SIG-M5 treated with dmso at 0.1 percent for 504 hours (cell line): Measurements from ENCODE around the gene GLYATL3.

Experiments
- DNase-seq: peaks from one replicate; lab custom pipeline; 2025; ENCODE audit not compliant: unreplicated experiment; lab: John Stamatoyannopoulos, UW

GLYATL3 gene

DNA sequence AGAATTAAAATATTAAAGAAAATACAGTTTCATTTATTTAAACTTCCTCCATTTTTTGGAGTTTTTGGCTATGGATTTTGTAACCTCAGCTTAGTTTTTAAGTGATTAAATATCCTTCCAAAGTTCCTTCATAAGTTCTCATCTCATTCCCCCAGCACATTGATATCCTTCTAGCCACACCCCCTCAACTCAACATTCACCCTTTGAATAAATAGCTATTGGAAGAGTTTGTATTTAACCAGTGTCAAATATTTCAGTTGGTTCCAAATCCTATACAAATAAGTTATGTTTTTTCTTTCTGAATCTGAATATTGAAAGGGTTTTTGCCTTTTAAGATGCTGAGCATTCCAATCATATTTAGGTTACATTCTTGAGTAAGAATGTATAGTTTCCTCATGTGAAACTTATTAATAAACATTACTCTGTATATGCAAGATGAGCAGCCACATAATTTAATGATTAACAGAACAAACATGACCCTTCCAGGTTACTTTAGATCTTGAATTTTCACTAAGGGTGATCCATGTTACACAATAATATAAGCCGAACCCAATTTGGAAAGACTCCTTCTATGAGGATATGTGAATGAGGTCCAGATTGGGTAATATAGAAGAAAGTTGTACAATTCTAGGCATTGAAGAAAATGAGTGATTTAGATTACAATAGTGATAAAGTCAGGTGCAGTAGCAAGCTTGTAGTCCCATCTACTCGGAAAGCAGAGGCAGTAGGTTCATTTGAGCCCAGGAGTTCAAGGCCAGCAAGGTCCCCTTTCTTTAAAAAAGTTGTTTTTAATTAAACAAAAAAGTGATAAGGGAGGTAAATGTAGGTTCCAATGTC is 13.6 kb downstream of the GLYATL3 start:
- DNase-seq = no peak

DNA sequence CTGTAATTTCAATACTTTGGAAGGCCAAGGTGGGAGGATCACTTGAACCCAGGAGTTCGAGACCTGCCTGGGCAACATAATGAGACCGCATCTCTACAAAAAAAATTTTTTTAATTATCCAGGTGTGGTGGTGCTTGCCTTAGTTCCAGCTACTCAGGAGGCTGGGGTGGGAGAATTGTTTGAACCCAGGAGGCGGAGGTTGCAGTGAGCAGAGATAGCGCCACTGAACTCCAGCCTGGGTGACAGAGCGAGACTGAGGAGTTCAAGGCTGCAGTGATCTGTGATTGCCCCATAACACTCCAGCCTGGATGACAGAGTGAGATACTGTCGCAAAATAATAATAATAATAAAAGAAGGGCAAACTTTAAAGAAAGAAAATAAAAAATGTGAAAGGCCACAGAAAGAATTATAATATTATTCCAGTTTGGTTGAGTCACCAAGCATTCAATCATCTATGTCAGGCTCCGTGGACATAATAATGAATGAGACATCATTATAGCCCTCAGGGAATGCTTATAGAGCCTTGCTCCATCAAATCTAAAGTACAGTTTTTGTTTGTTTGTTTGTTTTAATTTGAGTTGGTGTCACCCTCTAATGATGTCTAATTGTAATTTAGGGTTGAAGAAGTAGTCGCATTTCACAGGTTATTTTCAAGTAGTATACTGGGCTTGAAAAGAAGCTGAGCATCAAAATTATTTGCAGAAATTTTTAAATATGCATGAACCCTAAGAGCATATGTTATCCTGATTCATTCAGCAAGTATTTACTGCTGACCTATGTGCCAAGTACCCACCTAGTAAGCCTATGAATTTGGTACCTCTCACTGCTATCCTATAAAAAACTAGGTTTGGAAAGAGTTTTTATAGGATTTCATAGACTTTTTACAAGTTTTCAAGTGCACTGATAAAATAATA is 15.1 kb downstream of the GLYATL3 start:
- no peak for DNase-seq

GRCh38 chr6:49515485-49516146 is 15.9 kb downstream of the GLYATL3 start:
- no peak for DNase-seq

DNA sequence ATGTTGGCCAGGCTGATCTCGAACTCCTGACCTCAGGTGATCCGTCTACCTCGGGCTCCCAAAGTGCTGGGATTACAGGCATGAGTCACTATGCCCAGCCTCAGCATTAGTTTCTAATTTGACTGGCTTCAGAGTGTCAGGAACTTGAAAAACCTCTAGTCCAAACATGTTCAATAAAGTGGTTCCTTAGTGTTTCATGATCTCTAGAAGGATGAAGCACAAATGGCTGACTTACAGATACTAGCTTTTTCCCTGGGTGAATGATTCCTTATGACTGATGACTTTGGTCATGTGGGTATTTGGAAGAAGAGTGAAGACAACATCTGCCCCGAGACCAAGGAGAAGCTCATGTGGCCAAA is 16.4 kb downstream of the GLYATL3 start:
- DNase-seq = no peak

GRCh38 chr6:49517919-49518318 is 18.2 kb downstream of the GLYATL3 start:
- DNase-seq = no peak

DNA sequence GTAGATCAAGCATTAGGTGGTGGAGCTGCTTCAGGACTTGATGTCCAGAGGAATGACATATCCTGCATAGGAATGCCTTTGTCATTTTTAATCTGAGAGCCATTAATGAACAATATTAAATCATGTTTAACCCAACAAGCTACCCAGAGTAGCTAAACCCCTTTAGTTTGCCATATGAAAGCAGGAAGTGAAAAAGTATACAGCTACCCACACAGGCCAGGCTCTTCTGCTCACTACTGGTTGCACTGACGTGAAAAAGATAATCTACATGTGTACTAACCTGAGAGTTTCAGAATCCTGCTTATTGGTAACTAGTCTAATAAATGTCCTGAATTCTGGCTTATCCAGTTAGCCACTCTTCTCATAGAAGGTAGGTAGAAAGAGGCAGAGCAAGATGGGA is 19.9 kb downstream of the GLYATL3 start:
- no peak for DNase-seq

DNA sequence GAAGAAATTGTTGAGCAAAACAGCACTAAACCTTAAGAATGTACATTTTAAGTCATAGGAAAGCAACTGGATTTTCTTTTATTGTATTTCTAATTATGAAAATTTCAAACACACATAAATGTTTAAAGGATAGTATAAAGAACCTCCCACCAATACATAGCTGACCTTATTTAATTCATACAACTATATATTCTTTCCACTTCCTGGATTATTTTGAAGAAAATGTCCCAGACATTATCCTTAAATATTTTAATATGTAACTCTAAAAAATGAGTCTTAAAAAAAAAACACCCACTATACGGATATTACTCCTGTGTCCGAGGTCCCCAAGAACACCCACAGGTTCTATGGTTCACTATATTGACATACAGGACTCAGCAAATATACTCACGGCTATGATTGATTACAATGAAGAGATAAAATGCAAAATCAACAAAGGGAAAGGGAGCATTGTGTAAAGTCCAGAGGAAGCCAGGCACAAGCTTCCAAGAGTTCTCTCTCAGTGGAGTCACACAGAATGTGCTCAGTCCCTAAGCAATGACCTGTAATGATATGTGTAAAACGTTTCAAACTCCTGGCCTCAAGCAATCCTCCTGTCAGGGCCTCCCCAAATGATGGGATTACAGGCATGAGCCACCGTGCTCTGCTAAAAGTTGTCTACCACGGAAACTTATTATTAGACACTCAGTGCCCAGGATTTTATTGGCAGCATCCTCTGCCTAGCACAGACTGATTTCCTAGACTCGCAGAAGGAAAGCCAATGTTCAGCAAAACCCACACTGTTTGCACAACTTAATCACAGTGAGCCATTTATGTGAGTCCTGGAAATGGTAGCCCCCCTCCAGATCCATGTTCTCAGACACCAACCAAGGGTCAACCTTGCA is 23.2 kb downstream of the GLYATL3 start:
- DNase-seq = no peak

DNA sequence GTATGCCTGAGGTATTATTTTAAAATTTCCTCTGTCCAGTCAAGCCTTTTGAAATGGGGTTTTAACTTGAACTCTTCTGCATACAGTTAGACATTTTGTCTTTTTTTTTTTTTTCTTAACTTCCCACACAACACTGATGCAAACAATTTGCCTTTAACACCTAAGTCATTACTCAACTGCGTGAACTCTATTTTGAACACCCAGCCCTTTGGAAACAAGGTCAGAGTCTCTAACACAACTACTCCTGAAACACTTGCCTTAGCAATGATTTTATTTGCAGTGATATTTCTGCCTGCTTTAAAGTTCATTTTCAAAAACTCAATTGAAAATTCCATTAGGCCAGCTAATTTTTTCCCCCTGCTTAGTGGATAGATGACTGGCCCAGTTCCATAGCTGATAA is 24.2 kb downstream of the GLYATL3 start:
- DNase-seq = no peak

GRCh38 chr6:49524541-49524940 is 24.8 kb downstream of the GLYATL3 start:
- DNase-seq = no peak

DNA sequence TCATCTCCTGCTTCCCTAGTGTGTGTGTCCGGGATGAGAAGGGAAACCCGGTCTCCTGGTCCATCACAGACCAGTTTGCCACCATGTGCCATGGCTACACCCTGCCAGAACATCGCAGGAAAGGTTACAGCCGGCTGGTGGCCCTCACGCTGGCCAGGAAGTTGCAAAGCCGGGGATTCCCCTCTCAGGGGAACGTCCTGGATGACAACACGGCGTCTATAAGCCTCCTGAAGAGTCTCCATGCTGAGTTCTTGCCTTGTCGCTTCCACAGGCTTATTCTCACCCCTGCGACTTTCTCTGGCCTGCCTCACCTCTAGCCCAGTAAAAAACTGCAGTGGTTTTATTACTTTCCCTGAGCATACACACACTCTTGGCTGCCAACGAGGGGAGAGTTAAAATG is 26.9 kb downstream of the GLYATL3 start:
- no peak for DNase-seq

- no peak for DNase-seq
These were observed 27.6 kb downstream of the GLYATL3 start for GRCh38 chr6:49527320-49527719.

GRCh38 chr6:49528571-49528970 is 28.8 kb downstream of the GLYATL3 start:
- no peak for DNase-seq

- DNase-seq = no peak
These were observed 30.5 kb downstream of the GLYATL3 start for GRCh38 chr6:49530141-49530776.

DNA sequence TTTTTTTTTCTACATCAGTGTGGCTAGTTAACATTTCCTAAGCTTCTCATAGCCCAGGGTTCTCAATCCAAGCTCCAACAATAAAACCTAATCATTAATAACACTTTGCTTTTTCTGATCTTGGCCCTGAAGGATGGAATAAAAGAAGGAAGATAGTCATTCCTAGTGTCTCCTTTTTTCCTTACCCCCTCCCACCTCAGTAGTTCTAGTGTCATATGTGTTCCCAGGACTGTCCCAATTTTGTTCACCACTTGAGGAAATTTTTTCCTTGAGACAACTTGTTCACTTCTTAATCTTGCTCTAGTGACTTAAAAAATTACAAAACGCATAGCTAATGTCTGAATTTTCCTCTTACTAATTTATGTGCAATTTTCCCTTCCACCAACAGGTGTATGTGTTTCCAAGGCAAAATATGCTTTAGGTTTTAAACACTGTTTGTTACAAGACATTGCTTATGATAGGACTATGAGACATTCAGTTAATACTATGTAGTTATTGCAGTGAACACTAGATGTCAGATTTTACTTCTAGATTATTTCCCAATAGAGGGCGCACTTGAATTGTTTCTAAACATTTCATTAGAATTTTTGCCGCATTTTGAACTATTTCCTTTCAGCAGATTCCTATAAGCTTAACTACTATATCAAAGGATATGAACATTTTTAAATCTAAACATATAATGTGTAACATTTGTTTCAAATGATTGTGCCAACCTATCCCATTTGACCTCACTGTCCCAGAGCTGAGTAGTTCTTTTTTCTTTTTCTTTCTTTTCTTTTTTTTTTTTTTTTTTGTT is 32.2 kb downstream of the GLYATL3 start:
- peak; percentile 73 for DNase-seq

- no peak for DNase-seq
These were observed 36.1 kb downstream of the GLYATL3 start for GRCh38 chr6:49535795-49536194.

DNA sequence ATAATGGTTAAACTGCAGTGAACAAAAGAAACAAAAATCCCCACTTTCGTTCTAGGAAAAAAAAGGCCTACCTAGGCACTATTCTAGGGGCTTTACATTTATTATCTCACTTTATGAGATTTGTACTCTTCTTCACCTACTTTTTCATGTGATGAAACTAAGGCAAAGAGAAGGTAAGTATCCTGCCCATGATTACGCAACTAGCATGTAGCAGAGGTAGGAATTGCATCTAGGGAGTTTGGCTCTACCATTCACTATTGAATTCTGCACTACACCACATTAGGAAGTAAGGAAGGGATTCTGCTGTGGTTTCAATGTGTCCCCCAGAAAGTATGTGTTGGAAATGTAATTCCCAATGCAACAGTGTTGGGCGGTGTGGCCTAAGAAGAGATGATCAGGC is 39.4 kb downstream of the GLYATL3 start:
- no peak for DNase-seq

GRCh38 chr6:49540614-49541013 is 40.9 kb downstream of the GLYATL3 start:
- DNase-seq = no peak

DNA sequence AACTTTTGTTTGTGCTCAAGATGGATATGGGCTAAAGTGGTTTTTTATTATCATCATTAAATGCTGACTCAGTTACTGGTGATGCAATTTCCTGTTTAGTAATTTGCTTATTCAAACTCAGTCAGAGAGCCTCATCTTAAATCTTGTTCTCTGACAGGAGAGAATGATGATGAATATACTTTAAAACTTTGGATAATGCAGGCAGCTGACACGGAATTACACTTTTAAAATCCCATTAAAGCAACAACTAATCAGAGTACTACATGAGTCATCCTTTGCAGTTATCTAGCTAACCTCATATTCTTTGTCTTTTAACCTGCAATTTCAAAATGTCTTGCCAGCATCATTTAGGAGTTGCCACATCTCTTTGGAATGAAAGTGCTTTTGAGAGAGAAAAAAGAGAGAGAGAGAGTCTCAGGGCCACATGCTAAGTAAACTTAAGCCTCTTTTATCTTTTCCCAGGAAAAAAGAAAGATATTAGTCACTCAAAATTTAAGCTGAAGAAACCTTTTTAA is 41.5 kb downstream of the GLYATL3 start:
- no peak for DNase-seq

DNA sequence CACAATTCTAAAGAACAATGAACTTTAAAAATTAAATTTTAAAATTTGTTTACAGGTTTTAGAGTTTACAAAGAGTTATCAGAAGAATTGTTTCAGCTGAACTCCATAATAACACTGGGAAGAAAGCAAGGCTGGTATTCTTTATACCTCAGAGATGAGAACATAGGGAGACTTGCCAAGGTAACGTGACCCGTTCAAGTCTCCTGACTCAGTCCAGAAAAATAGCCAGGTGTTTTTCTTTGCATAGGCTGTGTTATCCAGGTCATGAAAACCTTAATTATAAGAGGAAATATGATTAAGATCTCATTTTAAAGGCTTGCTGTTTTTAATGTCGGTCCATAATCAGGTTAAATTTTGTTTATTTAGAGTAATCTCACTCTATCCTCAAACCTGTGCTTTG is 42.2 kb downstream of the GLYATL3 start:
- no peak for DNase-seq
